IMR-90 (cell line): Measurements from ENCODE around the gene DDX54.

Experiments
- POLR2A ChIP-seq: IDR thresholded peaks from 2 replicates; pipeline ENCODE4 v1.6.1; 2012; ENCODE audit warnings: mild to moderate bottlenecking, low read depth, low read length
- RFX5 ChIP-seq: IDR thresholded peaks from 2 replicates; pipeline ENCODE4 v1.8.0; 2012; ENCODE audit warnings: low read depth, mild to moderate bottlenecking, low read length, moderate library complexity
- TF ChIP-seq, protein P1 (sequence below): conservative IDR thresholded peaks from 2 replicates; pipeline ENCODE4 v1.5.1; 2012; ENCODE audit warnings: mild to moderate bottlenecking, low read depth, low read length, improper control_type of control experiment
- TF ChIP-seq, protein P2 (sequence below): fragments of 150-350 bp; IDR thresholded peaks from 2 replicates; pipeline ENCODE4 v1.6.1; 2016; ENCODE audit warnings: low read depth, mild to moderate bottlenecking, low read length, moderate library complexity, borderline replicate concordance

DNA sequence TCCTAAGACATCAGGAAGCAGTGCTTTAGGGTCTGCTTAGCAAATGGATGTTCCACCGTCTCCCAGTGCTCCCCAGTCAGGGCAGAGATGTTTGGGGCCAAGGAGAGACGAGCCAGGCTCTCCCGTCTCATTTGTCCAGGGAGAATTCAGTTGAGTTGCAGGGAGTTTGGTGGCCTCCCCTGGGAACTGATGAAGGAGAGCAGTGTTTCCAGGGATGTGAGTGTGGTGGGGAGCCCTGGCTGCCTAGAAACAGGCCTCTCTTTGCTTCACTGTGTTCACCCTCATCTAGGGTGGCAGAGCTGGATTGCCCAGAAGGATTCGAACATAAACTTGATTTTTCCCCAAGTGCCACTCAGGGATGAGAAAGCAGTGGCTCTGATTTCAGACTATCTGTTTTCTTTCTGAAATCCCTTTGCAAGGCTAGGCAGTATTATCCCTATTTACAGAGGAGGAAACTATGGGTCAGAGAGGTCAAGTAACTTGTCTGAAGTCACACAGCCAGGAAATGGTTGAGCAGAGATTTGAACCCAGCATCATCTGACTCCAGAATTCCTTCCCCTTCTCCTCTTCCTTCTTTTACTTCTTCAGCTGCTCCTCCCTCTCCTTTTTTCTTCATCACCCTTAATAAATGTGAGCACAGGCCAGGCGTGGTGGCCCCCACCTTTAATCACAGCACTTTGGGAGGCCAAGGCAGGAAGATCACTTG lies 42.6 kb upstream of the DDX54 start:
- TF ChIP-seq, protein P1, sequence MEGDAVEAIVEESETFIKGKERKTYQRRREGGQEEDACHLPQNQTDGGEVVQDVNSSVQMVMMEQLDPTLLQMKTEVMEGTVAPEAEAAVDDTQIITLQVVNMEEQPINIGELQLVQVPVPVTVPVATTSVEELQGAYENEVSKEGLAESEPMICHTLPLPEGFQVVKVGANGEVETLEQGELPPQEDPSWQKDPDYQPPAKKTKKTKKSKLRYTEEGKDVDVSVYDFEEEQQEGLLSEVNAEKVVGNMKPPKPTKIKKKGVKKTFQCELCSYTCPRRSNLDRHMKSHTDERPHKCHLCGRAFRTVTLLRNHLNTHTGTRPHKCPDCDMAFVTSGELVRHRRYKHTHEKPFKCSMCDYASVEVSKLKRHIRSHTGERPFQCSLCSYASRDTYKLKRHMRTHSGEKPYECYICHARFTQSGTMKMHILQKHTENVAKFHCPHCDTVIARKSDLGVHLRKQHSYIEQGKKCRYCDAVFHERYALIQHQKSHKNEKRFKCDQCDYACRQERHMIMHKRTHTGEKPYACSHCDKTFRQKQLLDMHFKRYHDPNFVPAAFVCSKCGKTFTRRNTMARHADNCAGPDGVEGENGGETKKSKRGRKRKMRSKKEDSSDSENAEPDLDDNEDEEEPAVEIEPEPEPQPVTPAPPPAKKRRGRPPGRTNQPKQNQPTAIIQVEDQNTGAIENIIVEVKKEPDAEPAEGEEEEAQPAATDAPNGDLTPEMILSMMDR, result no peak
- no peak for TF ChIP-seq RFX5
- no peak for TF ChIP-seq POLR2A
- TF ChIP-seq, protein P2, sequence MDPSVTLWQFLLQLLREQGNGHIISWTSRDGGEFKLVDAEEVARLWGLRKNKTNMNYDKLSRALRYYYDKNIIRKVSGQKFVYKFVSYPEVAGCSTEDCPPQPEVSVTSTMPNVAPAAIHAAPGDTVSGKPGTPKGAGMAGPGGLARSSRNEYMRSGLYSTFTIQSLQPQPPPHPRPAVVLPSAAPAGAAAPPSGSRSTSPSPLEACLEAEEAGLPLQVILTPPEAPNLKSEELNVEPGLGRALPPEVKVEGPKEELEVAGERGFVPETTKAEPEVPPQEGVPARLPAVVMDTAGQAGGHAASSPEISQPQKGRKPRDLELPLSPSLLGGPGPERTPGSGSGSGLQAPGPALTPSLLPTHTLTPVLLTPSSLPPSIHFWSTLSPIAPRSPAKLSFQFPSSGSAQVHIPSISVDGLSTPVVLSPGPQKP, result no peak
